Left lung (tissue), 10 donors: ENCODE measurements around the gene C16orf95. TPM values are rescaled to one million over a fixed set of nuclear protein-coding genes. Genes with fewer than 3 reads are reported as not detected.

Experiments used
- ATAC-seq: fragments of 200-7000 bp; cut with Tn5 transposase; one replicate; pipeline ENCODE4 v1.9.1; 2020; ENCODE audit warnings: moderate library complexity
- DNase-seq, 4 donors: peaks; one replicate each; pipeline ENCODE4 v3.0.0-alpha.2; 2013 to 2020
- H3K27ac ChIP-seq, 2 donors: fragments of 200-600 bp; sonication (generic) in 1 of 2; one replicate each; pipeline versions ENCODE4 v1.5.0 to v1.8.0; 2020 to 2021
- H3K27me3 ChIP-seq, 2 donors: fragments of 200-600 bp; sonication (generic) in 1 of 2; one replicate each; pipeline versions ENCODE4 v1.5.0 to v1.8.0; 2020 to 2021
- H3K36me3 ChIP-seq, 2 donors: fragments of 200-600 bp; sonication (generic) in 1 of 2; one replicate each; pipeline versions ENCODE4 v1.5.0 to v1.8.0; 2020 to 2021
- H3K4me1 ChIP-seq, 2 donors: fragments of 200-600 bp; one replicate each; pipeline ENCODE4 v1.8.0; 2021
- H3K4me3 ChIP-seq, 2 donors: fragments of 200-600 bp; sonication (generic) in 1 of 2; one replicate each; pipeline versions ENCODE4 v1.5.0 to v1.8.0; 2020 to 2021; ENCODE audit warnings: mild to moderate bottlenecking in 1 of 2
- H3K9me3 ChIP-seq, 2 donors: fragments of 200-600 bp; sonication (generic) in 1 of 2; one replicate each; pipeline versions ENCODE4 v1.5.0 to v1.8.0; 2020 to 2021
- intact Hi-C, 2 donors: fragments of 100-400 bp; cut with DNase I; formaldehyde crosslinking; loops; one replicate each; pipeline versions ENCODE4 v1.11.2 to v1.14.2; 2022
- polyA plus RNA-seq, 6 donors: library from polyadenylated mRNA; unstranded; fragments of 120-200 nt; gene quantifications; one replicate each; pipeline ENCODE4 v1.2.1, GENCODE V29; 2013; ENCODE audit not compliant: insufficient read length in 6 of 6
- total RNA-seq, 2 donors: library from RNA; stranded (reverse); fragmentation: NEBNext Ultra II Directional; extraction: Animal tissue kit (Norgen Biotek cat#: 25700); gene quantifications; one replicate each; pipeline ENCODE4 v1.2.1, GENCODE V29; 2021
- TF ChIP-seq, protein P1 (sequence below), 2 donors: fragments of 200-600 bp; sonication (generic) in 1 of 2; IDR thresholded peaks; one replicate each; pipeline versions ENCODE4 v1.5.0 to v1.8.0; 2021; ENCODE audit warnings: antibody characterized with exemption in 2 of 2
- donor health status: DM: no; HTN: yes; CAD: no.
- donor health status: DM: no; HTN: no; CAD: no.

The C16orf95 gene
- total and polyA plus RNA-seq, 8 donors, result 2.3 to 6.7 (median 3.6) TPM

- intact Hi-C loops, result no loop called here
Observed at GRCh38 chr16:87323727-87324410, 6.7 kb upstream of the C16orf95 start.

GRCh38 chr16:87322833-87323726 lies 5.9 kb upstream of the C16orf95 start:
- intact Hi-C loops, result no loop called here
- H3K4me3 ChIP-seq, result no peak overlapping the region

More at GRCh38 chr16:87323727-87324410, 6.7 kb upstream of the C16orf95 start:
- Histone ChIP-seq H3K27ac (no peak overlapping the region), H3K4me3 (no peak overlapping the region), H3K27me3 (no peaks in the 10 kb centered on the region), H3K36me3 (peaks cover 0 to 12% of the 10 kb centered on the region in 2 donors), H3K4me1 (peaks cover 4 to 10% of the 10 kb centered on the region in 2 donors), H3K9me3 (no peaks in the 10 kb centered on the region)
- DNase-seq (no peak), ATAC-seq (no peak)
- TF ChIP-seq, protein P1, sequence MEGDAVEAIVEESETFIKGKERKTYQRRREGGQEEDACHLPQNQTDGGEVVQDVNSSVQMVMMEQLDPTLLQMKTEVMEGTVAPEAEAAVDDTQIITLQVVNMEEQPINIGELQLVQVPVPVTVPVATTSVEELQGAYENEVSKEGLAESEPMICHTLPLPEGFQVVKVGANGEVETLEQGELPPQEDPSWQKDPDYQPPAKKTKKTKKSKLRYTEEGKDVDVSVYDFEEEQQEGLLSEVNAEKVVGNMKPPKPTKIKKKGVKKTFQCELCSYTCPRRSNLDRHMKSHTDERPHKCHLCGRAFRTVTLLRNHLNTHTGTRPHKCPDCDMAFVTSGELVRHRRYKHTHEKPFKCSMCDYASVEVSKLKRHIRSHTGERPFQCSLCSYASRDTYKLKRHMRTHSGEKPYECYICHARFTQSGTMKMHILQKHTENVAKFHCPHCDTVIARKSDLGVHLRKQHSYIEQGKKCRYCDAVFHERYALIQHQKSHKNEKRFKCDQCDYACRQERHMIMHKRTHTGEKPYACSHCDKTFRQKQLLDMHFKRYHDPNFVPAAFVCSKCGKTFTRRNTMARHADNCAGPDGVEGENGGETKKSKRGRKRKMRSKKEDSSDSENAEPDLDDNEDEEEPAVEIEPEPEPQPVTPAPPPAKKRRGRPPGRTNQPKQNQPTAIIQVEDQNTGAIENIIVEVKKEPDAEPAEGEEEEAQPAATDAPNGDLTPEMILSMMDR (IDR thresholded peaks at IDR 0.05), result no peak

DNA sequence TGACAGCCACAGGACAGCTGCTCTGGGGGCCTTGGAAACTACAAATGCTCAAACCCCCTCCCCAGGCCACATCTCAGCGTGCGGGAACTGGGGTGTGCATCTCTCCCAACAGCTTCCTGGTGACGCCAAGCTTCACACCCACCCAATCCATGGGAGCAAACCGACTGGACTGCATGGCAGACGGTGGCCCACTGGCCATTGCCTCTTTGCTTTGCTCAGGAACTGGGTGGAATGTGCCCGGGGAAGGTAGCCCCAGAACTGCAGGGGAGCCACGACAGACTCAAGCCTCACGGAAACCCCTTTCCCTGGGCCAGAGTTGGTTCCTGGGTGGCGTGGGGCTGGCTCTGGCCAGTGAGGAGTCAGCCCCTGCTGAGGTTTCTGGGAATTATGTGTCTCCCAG lies 5.2 kb upstream of the C16orf95 start:
- Histone ChIP-seq H3K9me3 (no peaks in the 10 kb centered on the region), H3K4me1 (peaks cover 9 to 22% of the 10 kb centered on the region in 2 donors), H3K27me3 (no peaks in the 10 kb centered on the region), H3K4me3 (no peak overlapping the region), H3K36me3 (no peaks in the 10 kb centered on the region), H3K27ac (no peak overlapping the region)
- ATAC-seq, result no peak
- DNase-seq, result no peak
- intact Hi-C loops, result no loop called here
- TF ChIP-seq, protein P1 (IDR thresholded peaks at IDR 0.05), result no peak

More at GRCh38 chr16:87322833-87323726, 5.9 kb upstream of the C16orf95 start:
- Histone ChIP-seq H3K27ac (no peak overlapping the region), H3K9me3 (no peaks in the 10 kb centered on the region), H3K27me3 (no peaks in the 10 kb centered on the region), H3K36me3 (peaks cover 0 to 5% of the 10 kb centered on the region in 2 donors), H3K4me1 (peaks cover 9 to 17% of the 10 kb centered on the region in 2 donors)
- no peak for DNase-seq
- ATAC-seq, result no peak
- TF ChIP-seq, protein P1 (IDR thresholded peaks at IDR 0.05), result no peak

DNA sequence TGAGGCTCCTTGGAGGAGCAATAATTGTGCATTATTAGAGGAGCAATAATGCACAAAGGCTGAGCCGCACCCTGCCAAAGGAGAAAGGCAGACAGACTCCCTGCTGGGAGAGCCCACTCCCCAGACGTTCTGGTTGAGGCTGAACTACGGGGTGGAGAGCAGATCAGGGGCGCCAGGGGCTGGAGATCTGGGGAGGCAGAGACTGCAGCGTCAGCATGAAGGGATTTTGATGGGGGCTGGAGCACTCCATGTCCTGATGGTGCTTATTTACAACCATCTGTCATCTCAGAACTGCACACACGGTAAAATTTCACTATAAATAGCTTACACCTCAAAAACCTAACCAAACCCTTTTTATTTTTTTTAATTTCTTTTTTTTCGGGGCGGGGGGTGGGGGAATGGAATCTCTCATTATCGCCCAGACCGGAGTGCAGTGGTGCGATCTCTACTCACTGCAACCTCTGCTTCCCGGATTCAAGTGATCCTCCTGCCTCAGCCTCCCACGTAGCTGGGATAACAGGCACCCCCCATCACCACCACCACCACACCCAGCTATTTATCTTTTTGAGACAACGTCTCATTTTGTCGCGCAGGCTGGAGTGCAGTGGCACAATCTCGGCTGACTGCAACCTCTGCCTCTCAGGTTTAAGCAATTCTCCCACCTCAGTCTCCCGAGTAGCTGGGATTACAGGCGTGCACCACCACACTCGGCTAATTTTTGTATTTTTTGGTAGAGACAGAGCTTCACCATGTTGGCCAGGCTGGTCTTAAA lies 4.3 kb upstream of the C16orf95 start:
- no peak for ATAC-seq
- intact Hi-C loops, result no loop called here
- H3K4me1 ChIP-seq, result peaks cover 9 to 22% of the 10 kb centered on the region in 2 donors
- TF ChIP-seq, protein P1 (IDR thresholded peaks at IDR 0.05), result no peak
- no peak for DNase-seq
- H3K27ac ChIP-seq, result no peak overlapping the region
- H3K9me3 ChIP-seq, result no peaks in the 10 kb centered on the region
- H3K4me3 ChIP-seq, result no peak overlapping the region
- H3K27me3 ChIP-seq, result no peaks in the 10 kb centered on the region
- no peaks in the 10 kb centered on the region for H3K36me3 ChIP-seq
